ENCODE measurements around the gene ALDH5A1.

Gene ALDH5A1

DNA sequence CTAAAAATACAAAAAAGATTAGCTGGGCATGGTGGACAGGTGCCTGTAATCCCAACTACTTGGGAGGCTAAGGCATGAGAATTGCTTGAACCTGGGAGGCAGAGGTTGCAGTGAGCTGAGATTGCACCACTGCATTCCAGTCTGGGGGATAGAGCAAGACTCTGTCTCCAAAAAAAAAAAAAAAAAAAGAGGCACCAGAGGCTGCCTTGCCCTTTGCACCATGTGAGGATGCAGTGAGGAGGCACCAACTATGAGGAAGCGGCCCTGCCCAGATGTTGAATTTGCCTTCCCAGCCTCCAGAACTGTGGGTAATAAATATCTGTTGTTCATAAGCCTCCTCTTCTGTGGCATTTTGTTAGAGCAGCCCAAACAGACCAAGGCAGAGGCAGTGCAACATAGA is 54.4 kb downstream of the ALDH5A1 start:
- H4K20me1 ChIP-seq (ENCODE audit: insufficient read depth, low read length, poor library complexity, severe bottlenecking), result no peaks in the 10 kb centered on the region
- no peaks in the 10 kb centered on the region for H3K9me2 ChIP-seq (replicated peaks; ENCODE audit: low read depth, low read length)
- H3K9me3 ChIP-seq (ENCODE audit: insufficient read depth, low read depth, low read length), result no peaks in the 10 kb centered on the region
- H3K4me3 ChIP-seq (ENCODE audit: low read length, poor library complexity, severe bottlenecking), result no peak overlapping the region
- no peaks in the 10 kb centered on the region for H3F3A ChIP-seq (ENCODE audit: low read depth)
- no peak overlapping the region for H2AFZ ChIP-seq (ENCODE audit: low read length)
- H3K9ac ChIP-seq (ENCODE audit: low read depth, low read length, poor library complexity, severe bottlenecking), result no peak overlapping the region
- no peak overlapping the region for H3K4me2 ChIP-seq (ENCODE audit: low read depth, low read length, poor library complexity, severe bottlenecking)
- TF ChIP-seq, protein P1, sequence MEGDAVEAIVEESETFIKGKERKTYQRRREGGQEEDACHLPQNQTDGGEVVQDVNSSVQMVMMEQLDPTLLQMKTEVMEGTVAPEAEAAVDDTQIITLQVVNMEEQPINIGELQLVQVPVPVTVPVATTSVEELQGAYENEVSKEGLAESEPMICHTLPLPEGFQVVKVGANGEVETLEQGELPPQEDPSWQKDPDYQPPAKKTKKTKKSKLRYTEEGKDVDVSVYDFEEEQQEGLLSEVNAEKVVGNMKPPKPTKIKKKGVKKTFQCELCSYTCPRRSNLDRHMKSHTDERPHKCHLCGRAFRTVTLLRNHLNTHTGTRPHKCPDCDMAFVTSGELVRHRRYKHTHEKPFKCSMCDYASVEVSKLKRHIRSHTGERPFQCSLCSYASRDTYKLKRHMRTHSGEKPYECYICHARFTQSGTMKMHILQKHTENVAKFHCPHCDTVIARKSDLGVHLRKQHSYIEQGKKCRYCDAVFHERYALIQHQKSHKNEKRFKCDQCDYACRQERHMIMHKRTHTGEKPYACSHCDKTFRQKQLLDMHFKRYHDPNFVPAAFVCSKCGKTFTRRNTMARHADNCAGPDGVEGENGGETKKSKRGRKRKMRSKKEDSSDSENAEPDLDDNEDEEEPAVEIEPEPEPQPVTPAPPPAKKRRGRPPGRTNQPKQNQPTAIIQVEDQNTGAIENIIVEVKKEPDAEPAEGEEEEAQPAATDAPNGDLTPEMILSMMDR (conservative IDR thresholded peaks at IDR 0.05; ENCODE audit: low read length), result no peak
- TF ChIP-seq EZH2phosphoT487 (IDR thresholded peaks at IDR 0.05; ENCODE audit: borderline replicate concordance), result no peak
- no peaks in the 10 kb centered on the region for H3K27me3 ChIP-seq (ENCODE audit: insufficient read depth, low read length, poor library complexity, severe bottlenecking)
- H3K36me3 ChIP-seq (ENCODE audit: insufficient read depth, low read length), result no peaks in the 10 kb centered on the region
- H3K4me1 ChIP-seq (ENCODE audit: insufficient read depth, low read length, poor library complexity, severe bottlenecking), result no peaks in the 10 kb centered on the region
- no peaks in the 10 kb centered on the region for H3K79me2 ChIP-seq (ENCODE audit: insufficient read depth, low read length)

DNA sequence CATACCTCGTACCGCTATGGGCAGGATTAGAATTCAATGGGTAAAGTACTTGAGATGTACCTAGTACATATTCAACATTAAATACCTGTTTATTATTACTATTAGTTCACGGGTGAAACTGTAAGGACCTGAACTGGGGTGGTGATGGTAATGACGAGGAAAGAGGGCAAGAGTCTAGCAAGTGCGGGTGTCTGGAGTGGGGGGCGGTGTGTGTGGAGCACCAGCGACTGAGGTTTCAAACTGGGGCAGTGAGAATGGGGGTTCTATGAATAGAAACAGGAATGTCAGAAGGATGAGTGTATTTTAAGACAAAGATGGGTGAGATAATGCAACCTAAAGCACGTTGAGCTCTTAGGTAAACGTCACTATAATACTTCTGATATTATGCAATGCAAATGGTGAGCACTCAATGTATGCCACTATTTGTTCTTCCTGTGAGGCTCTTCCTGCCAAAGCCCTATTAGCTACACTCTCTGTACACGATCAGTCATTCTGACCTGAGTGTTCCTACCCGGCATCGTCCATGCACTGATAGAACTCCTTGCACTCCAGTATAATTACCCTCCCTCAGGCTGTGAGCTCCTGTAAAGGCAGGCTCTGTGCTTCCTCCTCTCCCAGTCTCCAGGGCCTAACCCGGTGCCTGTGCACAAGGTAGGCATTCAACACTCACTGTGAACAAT is 55.0 kb downstream of the ALDH5A1 start:
- Histone ChIP-seq H3F3A (ENCODE audit: low read depth) (no peaks in the 10 kb centered on the region), H3K9me2 (replicated peaks; ENCODE audit: low read depth, low read length) (no peaks in the 10 kb centered on the region), H3K4me3 (ENCODE audit: low read length, poor library complexity, severe bottlenecking) (no peak overlapping the region), H2AFZ (ENCODE audit: low read length) (no peak overlapping the region), H3K9ac (ENCODE audit: low read depth, low read length, poor library complexity, severe bottlenecking) (no peak overlapping the region), H3K27me3 (ENCODE audit: insufficient read depth, low read length, poor library complexity, severe bottlenecking) (no peaks in the 10 kb centered on the region), H3K4me2 (ENCODE audit: low read depth, low read length, poor library complexity, severe bottlenecking) (no peak overlapping the region), H3K36me3 (ENCODE audit: insufficient read depth, low read length) (no peaks in the 10 kb centered on the region), H3K4me1 (ENCODE audit: insufficient read depth, low read length, poor library complexity, severe bottlenecking) (no peaks in the 10 kb centered on the region), H4K20me1 (ENCODE audit: insufficient read depth, low read length, poor library complexity, severe bottlenecking) (no peaks in the 10 kb centered on the region), H3K9me3 (ENCODE audit: insufficient read depth, low read depth, low read length) (no peaks in the 10 kb centered on the region), H3K79me2 (ENCODE audit: insufficient read depth, low read length) (no peaks in the 10 kb centered on the region)
- TF ChIP-seq, protein P1 (conservative IDR thresholded peaks at IDR 0.05; ENCODE audit: low read length), result no peak
- TF ChIP-seq EZH2phosphoT487 (IDR thresholded peaks at IDR 0.05; ENCODE audit: borderline replicate concordance), result no peak

DNA sequence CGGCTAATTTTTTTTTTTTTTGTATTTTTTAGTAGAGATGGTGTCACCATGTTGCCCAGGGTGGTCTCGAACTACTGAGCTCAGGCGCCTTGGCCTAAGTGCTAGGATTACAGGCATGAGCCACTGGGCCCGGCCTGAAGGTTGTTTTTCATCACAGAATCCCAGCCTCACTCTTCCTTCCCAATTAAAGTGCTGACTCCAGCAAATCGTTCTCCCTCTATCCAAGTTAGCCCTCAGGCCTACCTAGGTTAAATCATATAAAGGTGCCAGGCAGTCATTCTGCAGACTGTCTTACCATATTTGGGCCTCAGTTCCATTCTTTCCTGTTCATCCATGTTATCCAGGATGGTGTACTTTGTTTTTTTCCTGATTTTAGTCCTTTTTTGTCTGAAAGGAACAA is 56.4 kb downstream of the ALDH5A1 start:
- no peaks in the 10 kb centered on the region for H3K4me1 ChIP-seq (ENCODE audit: insufficient read depth, low read length, poor library complexity, severe bottlenecking)
- H3K9me3 ChIP-seq (ENCODE audit: insufficient read depth, low read depth, low read length), result no peaks in the 10 kb centered on the region
- no peak for TF ChIP-seq EZH2phosphoT487 (IDR thresholded peaks at IDR 0.05; ENCODE audit: borderline replicate concordance)
- TF ChIP-seq, protein P1 (conservative IDR thresholded peaks at IDR 0.05; ENCODE audit: low read length), result no peak
- no peaks in the 10 kb centered on the region for H3K27me3 ChIP-seq (ENCODE audit: insufficient read depth, low read length, poor library complexity, severe bottlenecking)
- H3K4me3 ChIP-seq (ENCODE audit: low read length, poor library complexity, severe bottlenecking), result no peak overlapping the region
- H2AFZ ChIP-seq (ENCODE audit: low read length), result no peak overlapping the region
- no peaks in the 10 kb centered on the region for H3K9me2 ChIP-seq (replicated peaks; ENCODE audit: low read depth, low read length)
- H4K20me1 ChIP-seq (ENCODE audit: insufficient read depth, low read length, poor library complexity, severe bottlenecking), result no peaks in the 10 kb centered on the region
- no peak overlapping the region for H3K4me2 ChIP-seq (ENCODE audit: low read depth, low read length, poor library complexity, severe bottlenecking)
- no peaks in the 10 kb centered on the region for H3K79me2 ChIP-seq (ENCODE audit: insufficient read depth, low read length)
- H3F3A ChIP-seq (ENCODE audit: low read depth), result no peaks in the 10 kb centered on the region
- no peaks in the 10 kb centered on the region for H3K36me3 ChIP-seq (ENCODE audit: insufficient read depth, low read length)
- no peak overlapping the region for H3K9ac ChIP-seq (ENCODE audit: low read depth, low read length, poor library complexity, severe bottlenecking)
